Measurements from ENCODE around the gene GPC5.

Gene GPC5

GRCh38 chr13:92560883-92561282 is 1162.5 kb downstream of the GPC5 start:
- DNase-seq (ENCODE audit: extremely low read depth, insufficient read length): no peak
- Histone ChIP-seq H3K36me3 (ENCODE audit: control insufficient read depth, insufficient read depth, low read length) (no peaks in the 10 kb centered on the region), H3K4me3 (replicated peaks; ENCODE audit: low read depth, low read length) (no peak overlapping the region), H3K27me3 (replicated peaks; ENCODE audit: control insufficient read depth, insufficient read depth, low read length) (no peaks in the 10 kb centered on the region)
- TF ChIP-seq, protein P1, sequence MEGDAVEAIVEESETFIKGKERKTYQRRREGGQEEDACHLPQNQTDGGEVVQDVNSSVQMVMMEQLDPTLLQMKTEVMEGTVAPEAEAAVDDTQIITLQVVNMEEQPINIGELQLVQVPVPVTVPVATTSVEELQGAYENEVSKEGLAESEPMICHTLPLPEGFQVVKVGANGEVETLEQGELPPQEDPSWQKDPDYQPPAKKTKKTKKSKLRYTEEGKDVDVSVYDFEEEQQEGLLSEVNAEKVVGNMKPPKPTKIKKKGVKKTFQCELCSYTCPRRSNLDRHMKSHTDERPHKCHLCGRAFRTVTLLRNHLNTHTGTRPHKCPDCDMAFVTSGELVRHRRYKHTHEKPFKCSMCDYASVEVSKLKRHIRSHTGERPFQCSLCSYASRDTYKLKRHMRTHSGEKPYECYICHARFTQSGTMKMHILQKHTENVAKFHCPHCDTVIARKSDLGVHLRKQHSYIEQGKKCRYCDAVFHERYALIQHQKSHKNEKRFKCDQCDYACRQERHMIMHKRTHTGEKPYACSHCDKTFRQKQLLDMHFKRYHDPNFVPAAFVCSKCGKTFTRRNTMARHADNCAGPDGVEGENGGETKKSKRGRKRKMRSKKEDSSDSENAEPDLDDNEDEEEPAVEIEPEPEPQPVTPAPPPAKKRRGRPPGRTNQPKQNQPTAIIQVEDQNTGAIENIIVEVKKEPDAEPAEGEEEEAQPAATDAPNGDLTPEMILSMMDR (IDR thresholded peaks at IDR 0.05; ENCODE audit: insufficient read depth, low read length, poor library complexity, severe bottlenecking): no peak

GRCh38 chr13:92564942-92565341 is 1166.5 kb downstream of the GPC5 start:
- no peaks in the 10 kb centered on the region for H3K36me3 ChIP-seq (ENCODE audit: control insufficient read depth, insufficient read depth, low read length)
- no peak for DNase-seq (ENCODE audit: extremely low read depth, insufficient read length)
- H3K4me3 ChIP-seq (replicated peaks; ENCODE audit: low read depth, low read length): no peak overlapping the region
- TF ChIP-seq, protein P1 (IDR thresholded peaks at IDR 0.05; ENCODE audit: insufficient read depth, low read length, poor library complexity, severe bottlenecking): no peak
- no peaks in the 10 kb centered on the region for H3K27me3 ChIP-seq (replicated peaks; ENCODE audit: control insufficient read depth, insufficient read depth, low read length)

DNA sequence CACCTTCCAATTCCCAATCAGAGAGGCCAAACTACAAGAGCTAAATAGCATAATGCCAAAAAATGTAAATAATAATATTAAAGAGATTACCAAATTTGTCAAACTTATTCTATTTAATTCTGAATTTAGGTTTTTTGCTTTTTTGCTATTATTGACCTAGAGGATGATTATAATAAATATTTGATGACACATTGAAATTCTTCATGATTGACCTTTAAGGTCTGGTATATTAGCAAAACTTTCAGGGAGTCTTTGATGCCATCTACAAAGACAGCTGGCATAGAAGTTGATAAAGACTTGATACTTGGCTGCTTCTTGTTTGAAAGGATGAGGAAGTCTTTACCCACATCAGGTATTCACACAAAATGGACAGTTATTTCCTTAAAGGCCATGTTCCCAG is 1168.3 kb downstream of the GPC5 start:
- TF ChIP-seq, protein P1 (IDR thresholded peaks at IDR 0.05; ENCODE audit: insufficient read depth, low read length, poor library complexity, severe bottlenecking): no peak
- Histone ChIP-seq H3K4me3 (replicated peaks; ENCODE audit: low read depth, low read length) (no peak overlapping the region), H3K36me3 (ENCODE audit: control insufficient read depth, insufficient read depth, low read length) (no peaks in the 10 kb centered on the region), H3K27me3 (replicated peaks; ENCODE audit: control insufficient read depth, insufficient read depth, low read length) (no peaks in the 10 kb centered on the region)
- no peak for DNase-seq (ENCODE audit: extremely low read depth, insufficient read length)

GRCh38 chr13:92572190-92572589 is 1173.8 kb downstream of the GPC5 start:
- no peak for DNase-seq (ENCODE audit: extremely low read depth, insufficient read length)
- H3K27me3 ChIP-seq (replicated peaks; ENCODE audit: control insufficient read depth, insufficient read depth, low read length): no peaks in the 10 kb centered on the region
- H3K4me3 ChIP-seq (replicated peaks; ENCODE audit: low read depth, low read length): no peak overlapping the region
- TF ChIP-seq, protein P1 (IDR thresholded peaks at IDR 0.05; ENCODE audit: insufficient read depth, low read length, poor library complexity, severe bottlenecking): no peak
- no peaks in the 10 kb centered on the region for H3K36me3 ChIP-seq (ENCODE audit: control insufficient read depth, insufficient read depth, low read length)

DNA sequence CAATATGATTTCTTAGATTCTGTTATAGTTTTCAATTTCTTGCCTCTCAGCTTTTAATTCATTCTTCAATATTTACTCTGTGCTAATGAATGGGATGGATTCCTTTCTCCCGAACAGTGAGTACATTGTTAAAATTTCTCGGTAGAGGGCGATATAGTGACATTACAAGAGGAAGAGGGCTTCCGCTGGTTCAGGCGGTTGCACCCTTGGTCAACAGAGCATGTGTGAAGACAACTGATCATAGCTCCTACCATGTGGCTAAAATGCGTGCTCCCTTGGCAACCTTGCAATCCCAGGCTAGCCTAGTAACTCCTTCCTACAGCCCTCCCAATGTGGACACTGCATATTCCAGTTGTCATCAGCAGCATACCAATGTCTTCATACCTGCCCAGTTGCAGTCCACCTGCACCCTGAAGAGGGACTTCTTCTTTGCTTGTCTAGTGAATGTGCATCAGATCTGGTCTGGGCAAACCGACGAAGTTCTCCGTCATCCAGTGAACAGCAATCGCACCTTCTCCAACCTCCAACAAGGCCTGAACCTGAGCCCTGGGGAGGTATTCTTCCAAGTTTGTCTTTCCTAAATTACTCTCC is 1175.1 kb downstream of the GPC5 start:
- DNase-seq (ENCODE audit: extremely low read depth, insufficient read length): no peak
- TF ChIP-seq, protein P1 (IDR thresholded peaks at IDR 0.05; ENCODE audit: insufficient read depth, low read length, poor library complexity, severe bottlenecking): no peak

DNA sequence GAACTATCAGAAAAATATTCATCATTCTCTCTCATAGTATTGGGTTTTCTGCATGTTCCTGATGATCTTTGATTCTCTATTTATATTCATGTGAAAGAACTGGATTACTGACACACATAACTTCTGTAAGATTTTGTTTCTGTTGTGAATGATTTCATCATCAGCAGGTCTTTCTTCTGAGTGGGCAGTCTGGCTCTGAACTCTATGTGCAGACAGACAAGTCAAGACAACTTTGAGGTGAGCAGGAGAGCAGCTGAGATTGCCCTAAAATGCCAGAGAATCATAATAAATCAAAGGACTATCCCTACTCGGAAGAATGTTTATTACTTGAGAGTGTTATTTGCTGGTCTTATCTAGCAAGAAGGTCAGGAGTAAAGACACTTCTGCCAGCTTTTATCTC is 1176.1 kb downstream of the GPC5 start:
- TF ChIP-seq, protein P1 (IDR thresholded peaks at IDR 0.05; ENCODE audit: insufficient read depth, low read length, poor library complexity, severe bottlenecking): no peak
- DNase-seq (ENCODE audit: extremely low read depth, insufficient read length): no peak
- Histone ChIP-seq H3K36me3 (ENCODE audit: control insufficient read depth, insufficient read depth, low read length) (no peaks in the 10 kb centered on the region), H3K27me3 (replicated peaks; ENCODE audit: control insufficient read depth, insufficient read depth, low read length) (no peaks in the 10 kb centered on the region), H3K4me3 (replicated peaks; ENCODE audit: low read depth, low read length) (no peak overlapping the region)

More for the DNA sequence above, 1175.1 kb downstream of the GPC5 start:
- Histone ChIP-seq H3K4me3 (replicated peaks; ENCODE audit: low read depth, low read length) (no peak overlapping the region), H3K36me3 (ENCODE audit: control insufficient read depth, insufficient read depth, low read length) (no peaks in the 10 kb centered on the region), H3K27me3 (replicated peaks; ENCODE audit: control insufficient read depth, insufficient read depth, low read length) (no peaks in the 10 kb centered on the region)

All from GM06990 (cell line).